ENCODE results near the gene TRABD.

Gene TRABD

GRCh38 chr22:50246242-50247175 is 60.8 kb downstream of the TRABD start:
- DNase-seq = no peak

- DNase-seq = no peak
These were observed 62.0 kb downstream of the TRABD start for GRCh38 chr22:50247748-50248147.

GRCh38 chr22:50248196-50249081 is 62.7 kb downstream of the TRABD start:
- DNase-seq = no peak
